ENCODE data around the gene SPEM1.
"Not testable (repeated sequence)": the region's sequence is repeated elsewhere in the genome, so short reads cannot be mapped to it uniquely, and the experiment has no call there.

SPEM1 gene

DNA sequence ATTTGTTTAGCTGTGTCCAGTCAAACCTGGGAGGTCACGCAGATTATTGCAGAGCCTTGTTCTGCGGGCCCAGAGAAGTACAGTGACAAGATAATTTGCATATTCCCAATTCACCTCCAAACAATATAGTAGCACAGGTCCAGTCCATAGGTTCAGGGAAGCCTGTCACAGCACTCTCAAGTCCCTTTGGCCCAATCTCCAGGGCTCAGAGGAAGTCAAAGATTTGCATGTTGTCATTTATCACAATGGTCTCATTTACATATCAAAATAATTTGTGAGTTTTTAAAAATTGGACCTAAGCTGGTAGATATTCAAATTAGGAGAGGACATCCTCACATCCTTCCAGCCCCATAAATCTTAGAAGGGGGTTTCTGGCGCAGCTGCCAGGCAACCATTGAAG is 47.4 kb downstream of the SPEM1 start:
- no peak for DNase-seq (ENCODE audit: low spot score)
- Histone ChIP-seq H3K9me3 (ENCODE audit: severe bottlenecking) (no peaks in the 10 kb centered on the region), H3K27ac (ENCODE audit: poor library complexity, severe bottlenecking) (no peak overlapping the region), H3K4me3 (ENCODE audit: severe bottlenecking) (no peak overlapping the region), H3K27me3 (ENCODE audit: insufficient read depth, poor library complexity, severe bottlenecking) (no peaks in the 10 kb centered on the region), H3K4me1 (ENCODE audit: insufficient read depth, poor library complexity, severe bottlenecking) (no peaks in the 10 kb centered on the region), H3K36me3 (ENCODE audit: low read depth) (peaks cover 32% of the 10 kb centered on the region)
- ATAC-seq (ENCODE audit: low read depth): no peak
- TF ChIP-seq, protein P1, sequence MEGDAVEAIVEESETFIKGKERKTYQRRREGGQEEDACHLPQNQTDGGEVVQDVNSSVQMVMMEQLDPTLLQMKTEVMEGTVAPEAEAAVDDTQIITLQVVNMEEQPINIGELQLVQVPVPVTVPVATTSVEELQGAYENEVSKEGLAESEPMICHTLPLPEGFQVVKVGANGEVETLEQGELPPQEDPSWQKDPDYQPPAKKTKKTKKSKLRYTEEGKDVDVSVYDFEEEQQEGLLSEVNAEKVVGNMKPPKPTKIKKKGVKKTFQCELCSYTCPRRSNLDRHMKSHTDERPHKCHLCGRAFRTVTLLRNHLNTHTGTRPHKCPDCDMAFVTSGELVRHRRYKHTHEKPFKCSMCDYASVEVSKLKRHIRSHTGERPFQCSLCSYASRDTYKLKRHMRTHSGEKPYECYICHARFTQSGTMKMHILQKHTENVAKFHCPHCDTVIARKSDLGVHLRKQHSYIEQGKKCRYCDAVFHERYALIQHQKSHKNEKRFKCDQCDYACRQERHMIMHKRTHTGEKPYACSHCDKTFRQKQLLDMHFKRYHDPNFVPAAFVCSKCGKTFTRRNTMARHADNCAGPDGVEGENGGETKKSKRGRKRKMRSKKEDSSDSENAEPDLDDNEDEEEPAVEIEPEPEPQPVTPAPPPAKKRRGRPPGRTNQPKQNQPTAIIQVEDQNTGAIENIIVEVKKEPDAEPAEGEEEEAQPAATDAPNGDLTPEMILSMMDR (IDR thresholded peaks at IDR 0.05; ENCODE audit: poor library complexity, severe bottlenecking): no peak

DNA sequence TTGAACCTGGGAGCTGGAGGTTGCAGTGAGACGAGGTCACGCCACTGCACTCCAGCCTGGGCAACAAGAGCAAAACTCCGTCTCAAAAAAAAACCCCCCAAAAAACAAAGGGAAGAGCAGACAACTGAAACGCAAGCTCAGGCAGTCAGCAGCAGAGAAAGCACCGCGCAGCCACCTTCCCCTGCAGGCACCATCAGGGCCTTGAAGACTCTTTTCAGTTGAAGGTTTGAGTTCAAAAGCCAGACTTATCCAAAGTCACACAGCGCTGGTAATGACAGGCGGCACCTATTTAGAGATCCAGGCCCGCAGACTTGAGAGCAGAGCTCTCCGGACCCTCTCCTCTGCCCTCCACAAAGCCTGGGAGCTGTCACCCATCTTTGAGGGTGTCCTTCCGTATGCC is 48.2 kb downstream of the SPEM1 start:
- Histone ChIP-seq H3K4me1 (ENCODE audit: insufficient read depth, poor library complexity, severe bottlenecking) (no peaks in the 10 kb centered on the region), H3K27me3 (ENCODE audit: insufficient read depth, poor library complexity, severe bottlenecking) (no peaks in the 10 kb centered on the region), H3K9me3 (ENCODE audit: severe bottlenecking) (no peaks in the 10 kb centered on the region), H3K36me3 (ENCODE audit: low read depth) (peaks cover 27% of the 10 kb centered on the region), H3K4me3 (ENCODE audit: severe bottlenecking) (no peak overlapping the region), H3K27ac (ENCODE audit: poor library complexity, severe bottlenecking) (no peak overlapping the region)
- TF ChIP-seq, protein P1 (IDR thresholded peaks at IDR 0.05; ENCODE audit: poor library complexity, severe bottlenecking): no peak
- DNase-seq (ENCODE audit: low spot score) (no peak), ATAC-seq (ENCODE audit: low read depth) (no peak)

DNA sequence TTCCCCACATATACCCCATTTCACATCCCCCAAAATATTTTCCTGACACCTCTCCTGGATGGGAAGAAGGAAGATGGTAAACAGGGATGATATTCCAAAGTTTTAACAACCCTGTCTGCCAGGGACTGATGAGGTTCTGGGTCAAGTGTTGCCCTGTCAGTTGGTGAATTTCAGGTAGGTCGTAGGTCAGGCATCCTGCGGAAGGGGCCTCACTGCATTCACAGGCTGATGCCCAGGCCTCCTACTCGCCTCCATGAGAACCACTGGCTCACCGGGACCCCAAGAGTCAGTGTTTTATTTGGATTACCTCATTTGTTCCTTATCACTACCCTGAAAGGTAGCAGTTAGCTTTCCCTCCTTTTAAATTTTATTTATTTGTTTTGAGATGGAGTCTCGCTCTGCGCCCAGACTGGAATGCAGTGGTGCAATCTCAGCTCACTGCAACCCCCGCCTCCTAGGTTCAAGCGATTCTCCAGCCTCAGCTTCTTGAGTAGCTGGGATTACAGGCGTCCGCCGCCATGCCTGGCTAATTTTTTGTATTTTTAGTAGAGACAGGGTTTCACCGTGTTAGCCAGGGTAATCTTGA is 48.8 kb downstream of the SPEM1 start:
- Histone ChIP-seq H3K27me3 (ENCODE audit: insufficient read depth, poor library complexity, severe bottlenecking) (no peaks in the 10 kb centered on the region), H3K27ac (ENCODE audit: poor library complexity, severe bottlenecking) (no peak overlapping the region), H3K4me1 (ENCODE audit: insufficient read depth, poor library complexity, severe bottlenecking) (no peaks in the 10 kb centered on the region), H3K4me3 (ENCODE audit: severe bottlenecking) (no peak overlapping the region), H3K36me3 (ENCODE audit: low read depth) (peaks cover 27% of the 10 kb centered on the region), H3K9me3 (ENCODE audit: severe bottlenecking) (no peaks in the 10 kb centered on the region)
- DNase-seq (ENCODE audit: low spot score) (no peak), ATAC-seq (ENCODE audit: low read depth) (no peak)
- TF ChIP-seq, protein P1 (IDR thresholded peaks at IDR 0.05; ENCODE audit: poor library complexity, severe bottlenecking): no peak

- H3K9me3 ChIP-seq (ENCODE audit: severe bottlenecking); ATAC-seq (ENCODE audit: low read depth); DNase-seq (ENCODE audit: low spot score): not testable (repeated sequence)
Measured at GRCh38 chr17:7469843-7470242, 49.7 kb downstream of the SPEM1 start.

DNA sequence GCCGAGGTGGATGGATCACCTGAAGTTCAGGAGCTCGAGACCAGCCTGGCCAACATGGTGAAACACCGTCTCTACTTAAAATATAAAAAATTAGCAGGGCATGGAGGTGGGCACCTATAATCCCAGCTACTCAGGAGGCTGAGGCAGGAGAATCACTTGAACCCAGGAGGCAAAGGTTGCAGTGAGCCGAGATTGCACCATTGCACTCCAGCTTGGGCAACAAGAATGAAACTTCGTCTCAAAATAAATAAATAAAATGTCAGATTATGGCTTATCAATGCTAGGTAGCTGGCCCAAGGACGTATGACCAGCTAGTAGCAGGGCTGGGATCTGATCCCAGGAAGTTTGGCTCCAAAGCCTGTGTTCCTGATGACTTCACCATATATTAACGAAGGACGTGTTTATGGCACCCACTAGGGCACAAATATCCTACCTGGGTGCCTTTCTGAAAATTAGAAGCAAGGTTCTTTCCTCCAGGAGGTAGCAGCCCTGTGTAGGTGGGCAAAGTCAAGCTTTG is 50.4 kb downstream of the SPEM1 start:
- peaks cover 33% of the 10 kb centered on the region for H3K36me3 ChIP-seq (ENCODE audit: low read depth)
- not testable (repeated sequence) for H3K27me3 ChIP-seq (ENCODE audit: insufficient read depth, poor library complexity, severe bottlenecking); H3K4me1 ChIP-seq (ENCODE audit: insufficient read depth, poor library complexity, severe bottlenecking); ATAC-seq (ENCODE audit: low read depth); H3K9me3 ChIP-seq (ENCODE audit: severe bottlenecking); H3K4me3 ChIP-seq (ENCODE audit: severe bottlenecking); DNase-seq (ENCODE audit: low spot score); H3K27ac ChIP-seq (ENCODE audit: poor library complexity, severe bottlenecking)

More at GRCh38 chr17:7469843-7470242, 49.7 kb downstream of the SPEM1 start:
- H3K27ac ChIP-seq (ENCODE audit: poor library complexity, severe bottlenecking); H3K27me3 ChIP-seq (ENCODE audit: insufficient read depth, poor library complexity, severe bottlenecking); H3K4me3 ChIP-seq (ENCODE audit: severe bottlenecking); H3K4me1 ChIP-seq (ENCODE audit: insufficient read depth, poor library complexity, severe bottlenecking): not testable (repeated sequence)
- H3K36me3 ChIP-seq (ENCODE audit: low read depth): peaks cover 31% of the 10 kb centered on the region

Data from RWPE2 (cell line).